H1 (cell line): ENCODE measurements around the gene LTA4H.

Source experiments
- EGR1 ChIP-seq: IDR thresholded peaks from 2 replicates; pipeline ENCODE4 v1.6.1; 2011; ENCODE audit warnings: low read depth, low read length, borderline replicate concordance
- JUN ChIP-seq: IDR thresholded peaks from 2 replicates; pipeline ENCODE4 v1.6.1; 2011; ENCODE audit warnings: low read depth, mild to moderate bottlenecking, improper control_type of control experiment, low read length
- RAD21 ChIP-seq, 2 experiments: IDR thresholded peaks in 1 of 2; conservative IDR thresholded peaks in 1 of 2; 2 replicates each; pipeline ENCODE4 v1.6.1; 2011; ENCODE audit warnings: low read depth in 2 of 2, low read length in 2 of 2, improper control_type of control experiment in 1 of 2, inconsistent platforms in 1 of 2, mild to moderate bottlenecking in 1 of 2, moderate library complexity in 1 of 2
- TAF1 ChIP-seq: IDR thresholded peaks from 2 replicates; pipeline ENCODE4 v1.6.1; 2011; ENCODE audit warnings: mild to moderate bottlenecking, low read depth, low read length
- ZNF274 ChIP-seq: IDR thresholded peaks from 2 replicates; pipeline ENCODE4 v1.7.0; 2012; ENCODE audit warnings: low read length, borderline replicate concordance; ENCODE audit errors: extremely low read depth
- TF ChIP-seq, protein P1 (sequence below), 3 experiments: IDR thresholded peaks; 1 replicate in 2 of 3; 2 replicates in 1 of 3; pipeline versions ENCODE4 v1.5.1 to v1.6.1; 2011; ENCODE audit warnings: low read length in 3 of 3, mild to moderate bottlenecking in 3 of 3, inconsistent platforms in 2 of 3, low read depth in 1 of 3, moderate library complexity in 1 of 3; ENCODE audit not compliant: insufficient read depth in 1 of 3; ENCODE audit errors: control extremely low read depth in 1 of 3

GRCh38 chr12:96064271-96064670 lies 28.9 kb upstream of the LTA4H start:
- no peak for TF ChIP-seq ZNF274
- TF ChIP-seq TAF1: no peak
- no peak for TF ChIP-seq RAD21 (IDR thresholded peaks at IDR 0.05 in 1 of 2, conservative IDR thresholded peaks at IDR 0.05 in 1 of 2; ENCODE audit: low read depth in 2 of 2, low read length in 2 of 2)
- no peak for TF ChIP-seq JUN
- no peak for TF ChIP-seq EGR1
- TF ChIP-seq, protein P1, sequence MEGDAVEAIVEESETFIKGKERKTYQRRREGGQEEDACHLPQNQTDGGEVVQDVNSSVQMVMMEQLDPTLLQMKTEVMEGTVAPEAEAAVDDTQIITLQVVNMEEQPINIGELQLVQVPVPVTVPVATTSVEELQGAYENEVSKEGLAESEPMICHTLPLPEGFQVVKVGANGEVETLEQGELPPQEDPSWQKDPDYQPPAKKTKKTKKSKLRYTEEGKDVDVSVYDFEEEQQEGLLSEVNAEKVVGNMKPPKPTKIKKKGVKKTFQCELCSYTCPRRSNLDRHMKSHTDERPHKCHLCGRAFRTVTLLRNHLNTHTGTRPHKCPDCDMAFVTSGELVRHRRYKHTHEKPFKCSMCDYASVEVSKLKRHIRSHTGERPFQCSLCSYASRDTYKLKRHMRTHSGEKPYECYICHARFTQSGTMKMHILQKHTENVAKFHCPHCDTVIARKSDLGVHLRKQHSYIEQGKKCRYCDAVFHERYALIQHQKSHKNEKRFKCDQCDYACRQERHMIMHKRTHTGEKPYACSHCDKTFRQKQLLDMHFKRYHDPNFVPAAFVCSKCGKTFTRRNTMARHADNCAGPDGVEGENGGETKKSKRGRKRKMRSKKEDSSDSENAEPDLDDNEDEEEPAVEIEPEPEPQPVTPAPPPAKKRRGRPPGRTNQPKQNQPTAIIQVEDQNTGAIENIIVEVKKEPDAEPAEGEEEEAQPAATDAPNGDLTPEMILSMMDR (IDR thresholded peaks at IDR 0.05; ENCODE audit: control extremely low read depth in 1 of 3, insufficient read depth in 1 of 3, low read depth in 1 of 3, low read length in 3 of 3): no peak
